GM23248 (cell line): ENCODE measurements around the gene NRCAM. TPM values are rescaled to one million over a fixed set of nuclear protein-coding genes. Genes with fewer than 3 reads are reported as not detected.

Source experiments
- DNase-seq: peaks from one replicate; pipeline ENCODE4 v3.0.0-alpha.2; 2015
- H2AFZ ChIP-seq: fragments of 200-600 bp; sonication (generic); 2 replicates; pipeline ENCODE4 v1.6.1; 2016; ENCODE audit warnings: antibody characterized with exemption
- H3F3A ChIP-seq: fragments of 200-600 bp; sonication (generic); 2 replicates; pipeline ENCODE4 v1.6.1; 2016; ENCODE audit warnings: mild to moderate bottlenecking, antibody characterized with exemption, mixed run types; ENCODE audit not compliant: insufficient read depth
- H3K27ac ChIP-seq: fragments of 200-600 bp; sonication (generic); 2 replicates; pipeline ENCODE4 v1.5.1; 2016; ENCODE audit warnings: mild to moderate bottlenecking
- H3K27me3 ChIP-seq: fragments of 200-600 bp; sonication (generic); replicated peaks from 2 replicates; pipeline ENCODE4 v1.6.1; 2016; ENCODE audit warnings: mild to moderate bottlenecking; ENCODE audit not compliant: insufficient read depth
- H3K36me3 ChIP-seq: fragments of 200-600 bp; sonication (generic); 2 replicates; pipeline ENCODE4 v1.6.1; 2016; ENCODE audit warnings: low read depth, mild to moderate bottlenecking
- H3K4me1 ChIP-seq: fragments of 200-600 bp; sonication (generic); 2 replicates; pipeline ENCODE4 v1.6.1; 2016; ENCODE audit warnings: mild to moderate bottlenecking; ENCODE audit not compliant: insufficient read depth
- H3K4me2 ChIP-seq: fragments of 200-600 bp; sonication (generic); one replicate; pipeline ENCODE4 v1.6.1; 2016; ENCODE audit warnings: mild to moderate bottlenecking; ENCODE audit not compliant: unreplicated experiment
- H3K4me3 ChIP-seq: fragments of 200-600 bp; sonication (generic); 2 replicates; pipeline ENCODE4 v1.5.1; 2016; ENCODE audit warnings: mild to moderate bottlenecking
- H3K79me2 ChIP-seq: fragments of 200-600 bp; sonication (generic); 2 replicates; pipeline ENCODE4 v1.6.1; 2016; ENCODE audit warnings: mild to moderate bottlenecking; ENCODE audit not compliant: insufficient read depth
- H3K9ac ChIP-seq: fragments of 200-600 bp; sonication (generic); 2 replicates; pipeline ENCODE4 v1.6.1; 2016; ENCODE audit warnings: mild to moderate bottlenecking
- H3K9me2 ChIP-seq: fragments of 200-600 bp; sonication (generic); 2 replicates; pipeline ENCODE4 v1.6.1; 2016; ENCODE audit warnings: mixed run types, mild to moderate bottlenecking, moderate library complexity; ENCODE audit not compliant: insufficient read depth
- H3K9me3 ChIP-seq: fragments of 200-600 bp; sonication (generic); one replicate; pipeline ENCODE4 v1.6.1; 2017; ENCODE audit warnings: low read depth
- H4K20me1 ChIP-seq: fragments of 200-600 bp; sonication (generic); 2 replicates; pipeline ENCODE4 v1.6.0; 2016; ENCODE audit not compliant: insufficient read depth
- EZH2 ChIP-seq: fragments of 200-600 bp; sonication (generic); IDR thresholded peaks from 2 replicates; pipeline ENCODE4 v1.6.1; 2018; ENCODE audit warnings: antibody characterized with exemption, mild to moderate bottlenecking; ENCODE audit not compliant: insufficient read depth, poor library complexity, severe bottlenecking
- EZH2phosphoT487 ChIP-seq: fragments of 200-600 bp; sonication (generic); IDR thresholded peaks from 2 replicates; pipeline ENCODE4 v1.6.1; 2018; ENCODE audit warnings: antibody characterized with exemption, moderate library complexity, mild to moderate bottlenecking, low read depth; ENCODE audit not compliant: insufficient read depth
- WGBS, 2 experiments: methylation state at CpG; one replicate each; pipeline ENCODE4 v1.1.6; 2015 to 2017; ENCODE audit warnings: low lambda C conversion rate in 2 of 2, low coverage in 1 of 2; ENCODE audit errors: missing lambda C conversion rate in 2 of 2; 5-methylcytosine and 5-hydroxymethylcytosine counted together
- in situ Hi-C: fragments of 300-500 bp; cut with MboI; formaldehyde crosslinking; loops from 2 replicates; pipeline ENCODE4 v1.15.0; 2020
- polyA plus RNA-seq: library from polyadenylated mRNA; unstranded; fragments of >200 nt; fragmentation: Nextera tagmentation; extraction: Ambion mirVana; gene quantifications from 2 replicates; pipeline ENCODE4 v1.2.1, GENCODE V29; 2016
- total RNA-seq: library from RNA; depleted of rRNA; stranded (reverse); fragments of >200 nt; shearing (Covaris generic); gene quantifications from 2 replicates; pipeline ENCODE4 v1.2.3, GENCODE V29; 2014

The NRCAM gene
- total and polyA plus RNA-seq, 2 experiments from 2014 or later = 5.1 to 7.0 TPM

- Histone ChIP-seq H3F3A (no peaks in the 10 kb centered on the region), H3K9me2 (no peaks in the 10 kb centered on the region), H3K4me2 (no peak overlapping the region), H3K79me2 (no peaks in the 10 kb centered on the region), H3K27me3 (no peaks in the 10 kb centered on the region), H3K4me1 (no peaks in the 10 kb centered on the region), H3K4me3 (peak overlapping the region; percentile 20; the same call in 1 of the 2 replicates), H3K9me3 (no peaks in the 10 kb centered on the region), H3K36me3 (no peaks in the 10 kb centered on the region), H4K20me1 (no peaks in the 10 kb centered on the region), H3K27ac (no peak overlapping the region), H3K9ac (no peak overlapping the region), H2AFZ (0 out of 2 replicates have a peak overlapping the region, but pooled peaks have one; percentile 18)
- no peak for DNase-seq
- 73 to 76% methylated on average over 7 of the region's 7 CpGs for WGBS, 2 experiments
- in situ Hi-C loops = no loop called here
- TF ChIP-seq EZH2phosphoT487 = no peak
- TF ChIP-seq EZH2 = no peak
Observed at GRCh38 chr7:108167460-108167859, 288.8 kb downstream of the NRCAM start.

- no peak overlapping the region for H3K9ac ChIP-seq
- H3K4me1 ChIP-seq = no peaks in the 10 kb centered on the region
- H3F3A ChIP-seq = no peaks in the 10 kb centered on the region
- H3K79me2 ChIP-seq = no peaks in the 10 kb centered on the region
- in situ Hi-C loops = no loop called here
- no peaks in the 10 kb centered on the region for H3K27me3 ChIP-seq
- H3K4me2 ChIP-seq = no peak overlapping the region
- no peaks in the 10 kb centered on the region for H3K9me2 ChIP-seq
- no peak for TF ChIP-seq EZH2phosphoT487
- no peak for TF ChIP-seq EZH2
- DNase-seq = no peak
- no peak overlapping the region for H3K27ac ChIP-seq
- no peaks in the 10 kb centered on the region for H3K36me3 ChIP-seq
- no peaks in the 10 kb centered on the region for H3K9me3 ChIP-seq
- WGBS, 2 experiments = 91 to 92% methylated on average over 5 of the region's 5 CpGs
- no peak overlapping the region for H2AFZ ChIP-seq
- H3K4me3 ChIP-seq = no peak overlapping the region
- no peaks in the 10 kb centered on the region for H4K20me1 ChIP-seq
Observed at GRCh38 chr7:108166687-108167086, 289.5 kb downstream of the NRCAM start.

GRCh38 chr7:108165723-108166122 lies 290.5 kb downstream of the NRCAM start:
- Histone ChIP-seq H3K9ac (no peak overlapping the region), H3K27ac (no peak overlapping the region), H3K4me1 (no peaks in the 10 kb centered on the region), H3K9me2 (no peaks in the 10 kb centered on the region), H3F3A (no peaks in the 10 kb centered on the region), H3K27me3 (no peaks in the 10 kb centered on the region), H3K9me3 (no peaks in the 10 kb centered on the region), H3K36me3 (no peaks in the 10 kb centered on the region), H2AFZ (no peak overlapping the region), H3K79me2 (no peaks in the 10 kb centered on the region), H3K4me3 (no peak overlapping the region), H4K20me1 (no peaks in the 10 kb centered on the region), H3K4me2 (no peak overlapping the region)
- 97 to 100% methylated on average over 2 of the region's 2 CpGs for WGBS, 2 experiments
- no peak for DNase-seq
- TF ChIP-seq EZH2phosphoT487 (no peak), EZH2 (no peak)
- in situ Hi-C loops = no loop called here

- H2AFZ ChIP-seq = no peak overlapping the region
- H3K4me2 ChIP-seq = no peak overlapping the region
- H3K9me3 ChIP-seq = no peaks in the 10 kb centered on the region
- TF ChIP-seq EZH2 (no peak), EZH2phosphoT487 (no peak)
- H3F3A ChIP-seq = no peaks in the 10 kb centered on the region
- no peaks in the 10 kb centered on the region for H3K79me2 ChIP-seq
- H3K4me3 ChIP-seq = no peak overlapping the region
- H3K36me3 ChIP-seq = no peaks in the 10 kb centered on the region
- H4K20me1 ChIP-seq = no peaks in the 10 kb centered on the region
- H3K4me1 ChIP-seq = no peaks in the 10 kb centered on the region
- H3K27me3 ChIP-seq = no peaks in the 10 kb centered on the region
- H3K27ac ChIP-seq = no peak overlapping the region
- H3K9ac ChIP-seq = no peak overlapping the region
- in situ Hi-C loops = no loop called here
- WGBS, 2 experiments = 78 to 79% methylated on average over 6 of the region's 6 CpGs
- no peaks in the 10 kb centered on the region for H3K9me2 ChIP-seq
- no peak for DNase-seq
Observed at GRCh38 chr7:108164946-108165345, 291.3 kb downstream of the NRCAM start.

- H3K9ac ChIP-seq = no peak overlapping the region
- H2AFZ ChIP-seq = no peak overlapping the region
- in situ Hi-C loops = no loop called here
- H3K36me3 ChIP-seq = no peaks in the 10 kb centered on the region
- no peaks in the 10 kb centered on the region for H3K9me2 ChIP-seq
- no peak overlapping the region for H3K4me2 ChIP-seq
- no peak for DNase-seq
- no peak overlapping the region for H3K4me3 ChIP-seq
- no peak overlapping the region for H3K27ac ChIP-seq
- H3K9me3 ChIP-seq = no peaks in the 10 kb centered on the region
- H3F3A ChIP-seq = no peaks in the 10 kb centered on the region
- TF ChIP-seq EZH2phosphoT487 (no peak), EZH2 (no peak)
- no peaks in the 10 kb centered on the region for H4K20me1 ChIP-seq
- H3K27me3 ChIP-seq = no peaks in the 10 kb centered on the region
- no peaks in the 10 kb centered on the region for H3K4me1 ChIP-seq
- no peaks in the 10 kb centered on the region for H3K79me2 ChIP-seq
- WGBS, 2 experiments = 78% methylated on average over 6 of the region's 6 CpGs
Observed at GRCh38 chr7:108164342-108164741, 291.9 kb downstream of the NRCAM start.
